Ishikawa (cell line): ENCODE measurements around the gene VCAN.

Experiments used
- CEBPB ChIP-seq: IDR thresholded peaks from 2 replicates; pipeline ENCODE4 v1.6.1; 2012
- CREB1 ChIP-seq: IDR thresholded peaks from 2 replicates; pipeline ENCODE4 v1.6.1; 2012; ENCODE audit warnings: low read depth
- EGR1 ChIP-seq: IDR thresholded peaks from 2 replicates; pipeline ENCODE4 v1.6.1; 2012
- EP300 ChIP-seq: IDR thresholded peaks from 2 replicates; pipeline ENCODE4 v1.6.1; 2012; ENCODE audit warnings: borderline replicate concordance
- FOXM1 ChIP-seq: IDR thresholded peaks from 2 replicates; pipeline ENCODE4 v1.6.1; 2012; ENCODE audit warnings: low read depth, borderline replicate concordance
- NFIC ChIP-seq: IDR thresholded peaks from 2 replicates; pipeline ENCODE4 v1.6.1; 2012
- RAD21 ChIP-seq: IDR thresholded peaks from 2 replicates; pipeline ENCODE4 v1.6.1; 2012; ENCODE audit warnings: low read depth
- REST ChIP-seq: IDR thresholded peaks from 2 replicates; pipeline ENCODE4 v1.6.1; 2012; ENCODE audit warnings: low read depth, mild to moderate bottlenecking
- TAF1 ChIP-seq: IDR thresholded peaks from 2 replicates; pipeline ENCODE4 v1.6.1; 2012; ENCODE audit warnings: low read depth, mild to moderate bottlenecking
- TCF12 ChIP-seq: IDR thresholded peaks from 2 replicates; pipeline ENCODE4 v1.6.1; 2012; ENCODE audit warnings: low read depth
- TEAD4 ChIP-seq: IDR thresholded peaks from 2 replicates; pipeline ENCODE4 v1.6.1; 2012
- YY1 ChIP-seq: IDR thresholded peaks from 2 replicates; pipeline ENCODE4 v1.6.1; 2012; ENCODE audit warnings: low read depth
- ZBTB7A ChIP-seq: IDR thresholded peaks from 2 replicates; pipeline ENCODE4 v1.6.1; 2012; ENCODE audit warnings: low read depth
- TF ChIP-seq, protein P1 (sequence below): IDR thresholded peaks from 2 replicates; pipeline ENCODE4 v1.6.1; 2012
- TF ChIP-seq, protein P2 (sequence below): IDR thresholded peaks from 2 replicates; pipeline ENCODE4 v1.6.1; 2012

VCAN gene

DNA sequence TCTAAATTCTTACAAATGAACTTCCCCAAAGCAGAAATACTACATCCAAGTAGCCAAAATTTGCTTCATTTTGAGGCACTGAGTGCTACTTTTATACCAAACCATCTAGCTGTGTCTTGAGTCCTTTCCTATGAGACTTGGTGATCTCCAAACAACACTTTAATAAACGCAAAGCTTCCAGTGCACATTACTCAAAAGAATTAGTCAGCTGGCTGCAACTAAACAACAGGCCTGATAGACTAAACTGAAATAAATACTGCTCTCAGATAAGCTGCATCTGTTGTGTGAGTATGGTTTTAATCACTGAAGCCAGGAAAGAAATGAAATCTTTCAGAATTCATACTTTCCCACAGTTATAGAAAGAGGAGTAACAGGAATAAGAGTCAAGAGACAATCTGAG is 80.3 kb downstream of the VCAN start:
- no peak for TF ChIP-seq TEAD4
- no peak for TF ChIP-seq TCF12
- no peak for TF ChIP-seq ZBTB7A
- TF ChIP-seq TAF1, result no peak
- no peak for TF ChIP-seq EGR1
- no peak for TF ChIP-seq RAD21
- TF ChIP-seq, protein P1, sequence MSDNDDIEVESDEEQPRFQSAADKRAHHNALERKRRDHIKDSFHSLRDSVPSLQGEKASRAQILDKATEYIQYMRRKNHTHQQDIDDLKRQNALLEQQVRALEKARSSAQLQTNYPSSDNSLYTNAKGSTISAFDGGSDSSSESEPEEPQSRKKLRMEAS, result no peak
- TF ChIP-seq EP300, result no peak
- TF ChIP-seq REST, result no peak
- TF ChIP-seq NFIC, result no peak

DNA sequence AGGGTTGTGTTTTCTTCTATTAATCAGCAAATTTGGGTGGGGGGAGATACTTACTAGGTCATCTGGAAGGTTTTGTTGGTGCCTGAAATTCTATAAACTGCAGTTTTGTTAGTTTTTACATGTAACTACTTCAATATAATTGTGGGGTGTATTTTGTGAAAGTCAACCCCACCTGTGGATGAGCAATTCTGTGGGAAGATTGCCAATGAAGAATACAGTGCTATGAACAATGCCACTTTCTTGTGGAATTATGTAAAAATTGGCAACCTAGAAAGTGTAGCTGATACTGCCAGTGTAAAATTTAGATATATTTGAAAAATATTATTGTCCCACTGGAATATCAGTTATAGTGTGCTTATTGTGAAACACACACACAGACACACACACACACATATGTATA is 80.7 kb downstream of the VCAN start:
- TF ChIP-seq EP300, result no peak
- TF ChIP-seq, protein P1, result no peak
- no peak for TF ChIP-seq CREB1
- no peak for TF ChIP-seq TEAD4
- TF ChIP-seq NFIC, result no peak
- TF ChIP-seq, protein P2, sequence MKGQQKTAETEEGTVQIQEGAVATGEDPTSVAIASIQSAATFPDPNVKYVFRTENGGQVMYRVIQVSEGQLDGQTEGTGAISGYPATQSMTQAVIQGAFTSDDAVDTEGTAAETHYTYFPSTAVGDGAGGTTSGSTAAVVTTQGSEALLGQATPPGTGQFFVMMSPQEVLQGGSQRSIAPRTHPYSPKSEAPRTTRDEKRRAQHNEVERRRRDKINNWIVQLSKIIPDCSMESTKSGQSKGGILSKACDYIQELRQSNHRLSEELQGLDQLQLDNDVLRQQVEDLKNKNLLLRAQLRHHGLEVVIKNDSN, result no peak
- no peak for TF ChIP-seq CEBPB
- no peak for TF ChIP-seq FOXM1
- no peak for TF ChIP-seq TCF12
- TF ChIP-seq REST, result no peak
- no peak for TF ChIP-seq RAD21
- TF ChIP-seq YY1, result no peak
- TF ChIP-seq ZBTB7A, result no peak
- TF ChIP-seq EGR1, result no peak
- no peak for TF ChIP-seq TAF1

DNA sequence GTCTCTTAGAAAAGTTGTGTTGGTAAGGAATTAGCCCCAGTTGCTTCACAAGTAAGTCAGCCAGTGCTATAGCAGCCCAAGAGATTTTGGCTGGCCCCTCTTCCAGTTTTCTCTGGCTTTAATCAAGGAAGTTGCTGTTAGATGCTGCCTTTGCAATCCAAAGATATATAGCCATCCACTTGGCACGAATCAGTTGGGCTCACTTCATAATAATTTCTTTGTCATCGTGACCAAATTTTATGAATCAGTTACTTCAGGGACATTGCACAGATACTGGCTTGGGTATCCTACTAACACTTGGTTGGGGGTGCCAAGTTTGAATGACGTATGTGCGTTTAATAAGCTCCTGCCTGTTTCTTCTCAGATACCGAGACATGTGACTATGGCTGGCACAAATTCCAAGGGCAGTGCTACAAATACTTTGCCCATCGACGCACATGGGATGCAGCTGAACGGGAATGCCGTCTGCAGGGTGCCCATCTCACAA is 81.5 kb downstream of the VCAN start:
- TF ChIP-seq, protein P1, result no peak
- no peak for TF ChIP-seq CEBPB
- no peak for TF ChIP-seq REST
- no peak for TF ChIP-seq RAD21
- no peak for TF ChIP-seq TEAD4
- no peak for TF ChIP-seq NFIC
- no peak for TF ChIP-seq TAF1
- TF ChIP-seq ZBTB7A, result no peak
- TF ChIP-seq CREB1, result no peak
- TF ChIP-seq TCF12, result no peak
- TF ChIP-seq FOXM1, result no peak
- TF ChIP-seq, protein P2, result no peak
- no peak for TF ChIP-seq EGR1
- TF ChIP-seq YY1, result no peak
- no peak for TF ChIP-seq EP300

DNA sequence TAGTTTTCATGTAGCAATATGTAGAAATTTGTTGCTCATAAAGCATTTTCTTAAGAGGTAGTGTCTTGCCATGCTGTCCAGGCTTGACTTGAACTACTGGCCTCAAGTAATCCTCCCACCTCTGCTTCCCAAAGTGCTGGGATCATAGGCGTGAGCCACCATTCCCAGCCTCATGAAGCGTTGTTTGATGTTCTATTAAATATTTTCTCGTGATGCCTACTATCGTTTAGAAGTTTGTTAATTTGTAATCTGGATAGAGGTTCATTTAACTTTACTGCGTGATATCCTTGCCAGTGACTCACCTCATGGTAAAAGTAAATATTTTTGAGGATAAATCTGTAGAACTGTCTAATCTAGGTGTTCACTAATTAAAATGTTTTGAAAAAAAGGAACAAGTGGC is 82.6 kb downstream of the VCAN start:
- TF ChIP-seq TAF1 (no peak), TCF12 (no peak), CREB1 (no peak), CEBPB (no peak), RAD21 (no peak), TEAD4 (no peak), EGR1 (no peak), FOXM1 (no peak)

DNA sequence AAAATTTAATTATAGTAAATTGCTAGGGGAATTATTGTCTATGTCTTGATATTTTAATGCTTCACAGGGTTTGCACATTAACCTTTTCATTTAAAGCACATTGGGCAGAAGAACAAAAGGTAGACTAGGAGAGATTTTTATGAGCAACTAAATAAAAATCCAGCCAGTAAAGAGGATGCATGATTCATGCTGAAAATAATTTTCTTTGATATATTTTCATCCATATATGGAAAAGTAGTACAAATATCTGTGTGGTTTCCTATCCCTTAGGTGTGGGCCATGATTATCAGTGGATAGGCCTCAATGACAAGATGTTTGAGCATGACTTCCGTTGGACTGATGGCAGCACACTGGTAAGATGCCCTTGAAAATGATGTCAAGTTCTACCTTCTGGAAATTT is 83.1 kb downstream of the VCAN start:
- TF ChIP-seq REST, result no peak
- TF ChIP-seq, protein P1, result no peak
- TF ChIP-seq CEBPB, result no peak
- TF ChIP-seq TEAD4, result no peak
- no peak for TF ChIP-seq YY1
- no peak for TF ChIP-seq CREB1
- TF ChIP-seq FOXM1, result no peak
- no peak for TF ChIP-seq RAD21
- TF ChIP-seq NFIC, result no peak
- no peak for TF ChIP-seq TAF1
- no peak for TF ChIP-seq EP300
- no peak for TF ChIP-seq EGR1
- no peak for TF ChIP-seq TCF12
- no peak for TF ChIP-seq ZBTB7A
- TF ChIP-seq, protein P2, result no peak
